SKM-1 treated with dmso at 0.1 percent for 144 hours (cell line): ENCODE data around the gene LRRTM4.
"Not testable (repeated sequence)": the region's sequence is repeated elsewhere in the genome, so short reads cannot be mapped to it uniquely, and the experiment has no call there.

ENCODE experiments used
- DNase-seq: peaks from one replicate; lab custom pipeline; 2025; ENCODE audit not compliant: unreplicated experiment; lab: John Stamatoyannopoulos, UW

The LRRTM4 gene

GRCh38 chr2:76759634-76760366 is 762.4 kb downstream of the LRRTM4 start:
- DNase-seq: no peak

DNA sequence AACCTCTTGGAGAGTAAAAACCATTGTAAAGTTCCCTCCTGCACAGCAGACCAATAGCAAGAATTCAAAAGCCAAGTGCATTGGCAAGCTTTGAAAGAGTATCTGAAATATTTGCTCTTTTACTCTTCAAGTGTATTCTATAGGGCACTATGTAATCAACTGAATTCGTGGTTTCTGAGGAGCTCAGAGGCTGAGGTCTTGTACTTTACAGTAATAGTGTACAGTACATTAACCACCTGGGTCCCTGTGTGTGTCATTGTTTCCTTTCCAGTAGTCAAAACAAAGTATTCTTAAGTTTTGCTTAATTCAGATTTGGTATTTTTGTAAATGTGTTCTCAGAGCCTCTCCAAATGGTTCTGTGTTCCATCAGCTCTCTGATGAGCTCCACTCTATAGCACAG is 769.7 kb downstream of the LRRTM4 start:
- no peak for DNase-seq

- no peak for DNase-seq
Measured at GRCh38 chr2:76749858-76750257, 772.3 kb downstream of the LRRTM4 start.

GRCh38 chr2:76748581-76749296 is 773.4 kb downstream of the LRRTM4 start:
- no peak for DNase-seq

DNA sequence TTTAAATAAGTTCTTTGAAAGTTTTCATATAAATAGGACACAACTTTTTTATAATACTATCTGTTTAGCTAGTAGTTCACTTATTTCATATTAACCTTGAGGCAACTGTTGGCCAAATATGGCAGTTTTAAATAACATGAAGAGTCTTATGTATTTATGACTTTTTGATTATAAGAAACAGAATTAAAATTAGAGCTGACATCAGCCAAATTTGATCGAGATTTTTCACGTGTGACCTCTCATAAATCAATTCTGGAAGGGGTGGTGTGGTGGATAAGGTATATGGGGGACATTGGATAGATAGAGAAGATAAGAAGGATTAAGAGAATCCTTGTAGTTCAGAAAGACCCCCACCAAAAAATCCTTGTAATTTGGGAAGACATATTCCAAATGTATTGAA is 776.6 kb downstream of the LRRTM4 start:
- DNase-seq: no peak

GRCh38 chr2:76737607-76738006 is 784.6 kb downstream of the LRRTM4 start:
- DNase-seq: no peak

GRCh38 chr2:76733736-76734135 is 788.4 kb downstream of the LRRTM4 start:
- DNase-seq: no peak

GRCh38 chr2:76731157-76731556 is 791.0 kb downstream of the LRRTM4 start:
- DNase-seq: no peak

DNA sequence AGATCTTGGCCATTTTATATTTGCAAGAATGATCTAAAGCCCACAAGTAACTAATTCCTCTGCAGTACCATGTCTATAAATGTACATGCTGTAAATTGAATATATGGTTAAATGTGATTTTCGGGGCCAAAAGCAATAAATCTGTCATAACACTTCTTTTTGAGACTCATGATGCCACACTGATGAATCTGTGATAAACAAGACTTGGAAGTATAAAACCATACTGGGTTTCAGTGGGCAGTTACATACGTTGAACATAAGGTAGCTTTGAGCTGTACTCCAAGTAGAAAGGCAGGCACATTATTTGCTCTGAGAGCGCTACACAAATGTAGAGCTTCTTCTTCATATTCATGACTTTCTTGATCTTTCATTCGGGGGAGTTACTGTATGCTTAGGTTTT is 792.2 kb downstream of the LRRTM4 start:
- DNase-seq: no peak

GRCh38 chr2:76721226-76721625 is 801.0 kb downstream of the LRRTM4 start:
- DNase-seq: no peak

DNA sequence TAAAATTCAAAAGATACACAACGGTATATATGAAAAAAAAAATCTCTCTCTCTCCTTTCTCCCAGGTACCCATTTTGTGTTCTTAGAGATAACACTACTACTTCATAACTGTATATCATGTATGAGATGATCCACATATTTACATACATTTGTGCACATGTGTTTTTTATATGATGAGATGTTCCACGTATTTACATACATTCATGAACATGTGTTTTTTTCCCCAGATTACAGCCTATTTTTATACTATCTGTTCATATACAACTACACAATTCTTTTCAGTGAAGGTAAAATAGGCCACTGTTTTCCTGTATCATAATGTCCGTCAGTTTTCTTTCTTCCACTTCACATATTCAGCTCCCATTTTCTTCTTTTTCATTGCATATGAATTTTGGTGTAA is 808.9 kb downstream of the LRRTM4 start:
- DNase-seq: no peak

- no peak for DNase-seq
Measured at GRCh38 chr2:76711490-76711889, 810.7 kb downstream of the LRRTM4 start.

GRCh38 chr2:76700894-76701293 is 821.3 kb downstream of the LRRTM4 start:
- DNase-seq: no peak

GRCh38 chr2:76697998-76698713 is 824.0 kb downstream of the LRRTM4 start:
- not testable (repeated sequence) for DNase-seq
